HepG2 (cell line): ENCODE results near the gene NAA15. TPM values are rescaled to one million over a fixed set of nuclear protein-coding genes. Genes with fewer than 3 reads are reported as not detected.
"Not testable (repeated sequence)": the region's sequence is repeated elsewhere in the genome, so short reads cannot be mapped to it uniquely, and the experiment has no call there.

Source experiments
- ATAC-seq: fragments of 200-7000 bp; cut with Tn5 transposase; 3 replicates; pipeline ENCODE4 v1.9.1; 2020; ENCODE audit warnings: mild to moderate bottlenecking, moderate library complexity
- BruUV-seq: library from RNA; stranded (reverse); fragments of 400-500 nt; replicated peaks from 2 replicates; lab custom pipeline; 2021; lab: Mats Ljungman, UMichigan
- CTCF ChIA-PET: fragments of 300-600 bp; formaldehyde crosslinking; extraction: SDS; loops from one replicate; lab custom pipeline; 2021; ENCODE audit warnings: low total read pairs, inconsistent platforms, low intra/inter-chr PET ratio; lab: Yijun Ruan, JAX
- POLR2A ChIA-PET: fragments of 350-600 bp; sonication (Branson Sonifier 250); formaldehyde crosslinking; loops from one replicate; lab custom pipeline; 2020; ENCODE audit warnings: antibody characterized with exemption, inconsistent platforms; lab: Yijun Ruan, JAX
- DNase-seq: peaks from one replicate; pipeline ENCODE4 v3.0.0-alpha.2; 2015; ENCODE audit warnings: low spot score
- FAIRE-seq: peaks from 3 replicates; lab custom pipeline; 2011; peaks lifted over from hg19 to GRCh38; lab: Jason Lieb, UNC
- H2AFZ ChIP-seq: one replicate; pipeline ENCODE4 v1.6.1; 2011; ENCODE audit warnings: low read length, inconsistent platforms
- H3K27ac ChIP-seq: fragments of 300-600 bp; 3 replicates; pipeline ENCODE4 v1.8.0; 2011; ENCODE audit warnings: mixed run types, mild to moderate bottlenecking, mixed read lengths, low read length, inconsistent platforms; ENCODE audit not compliant: insufficient read depth; ENCODE audit errors: extremely low read length
- H3K27me3 ChIP-seq, 2 experiments: fragments of 200-600 bp in 1 of 2; 2 replicates in 1 of 2; 3 replicates in 1 of 2; pipeline versions ENCODE4 v1.6.0 to v1.8.0; 2011; ENCODE audit warnings: low read length in 2 of 2, mild to moderate bottlenecking in 2 of 2, moderate library complexity in 2 of 2, inconsistent platforms in 1 of 2; ENCODE audit not compliant: insufficient read depth in 2 of 2, control insufficient read depth in 1 of 2
- H3K36me3 ChIP-seq, 2 experiments: fragments of 200-600 bp in 1 of 2; replicated peaks in 1 of 2; 2 replicates in 1 of 2; 3 replicates in 1 of 2; pipeline versions ENCODE4 v1.5.1 to v1.8.0; 2011; ENCODE audit warnings: low read length in 2 of 2, inconsistent platforms in 1 of 2; ENCODE audit not compliant: insufficient read depth in 2 of 2, control insufficient read depth in 1 of 2
- H3K4me1 ChIP-seq: 2 replicates; pipeline ENCODE4 v1.5.1; 2012; ENCODE audit warnings: low read length, inconsistent platforms; ENCODE audit not compliant: insufficient read depth
- H3K4me2 ChIP-seq: 2 replicates; pipeline ENCODE4 v1.6.0; 2011; ENCODE audit warnings: low read depth, low read length, inconsistent platforms
- H3K4me3 ChIP-seq, 3 experiments: fragments of 200-600 bp in 1 of 3; sonication (generic), shearing (Covaris generic) in 1 of 3; replicated peaks in 1 of 3; 2 replicates each; pipeline ENCODE4 v1.5.1; 2011 to 2016; ENCODE audit warnings: low read length in 3 of 3, inconsistent platforms in 2 of 3, low read depth in 2 of 3, mild to moderate bottlenecking in 2 of 3, control low read depth in 1 of 3, mixed read lengths in 1 of 3; ENCODE audit not compliant: insufficient read depth in 1 of 3
- H3K79me2 ChIP-seq: one replicate; pipeline ENCODE4 v1.6.1; 2011; ENCODE audit warnings: low read length, inconsistent platforms; ENCODE audit not compliant: insufficient read depth
- H3K9ac ChIP-seq: 2 replicates; pipeline ENCODE4 v1.6.0; 2011; ENCODE audit warnings: mild to moderate bottlenecking, low read depth, low read length, inconsistent platforms; ENCODE audit not compliant: insufficient read depth
- H3K9me3 ChIP-seq: 2 replicates; pipeline ENCODE4 v1.5.1; 2012; ENCODE audit warnings: mild to moderate bottlenecking, low read length
- H4K20me1 ChIP-seq: 2 replicates; pipeline ENCODE4 v1.6.0; 2011; ENCODE audit warnings: inconsistent platforms, mild to moderate bottlenecking, low read length, moderate library complexity; ENCODE audit not compliant: insufficient read depth
- JDP2 ChIP-seq: sonication (generic); formaldehyde crosslinking; IDR thresholded peaks from 2 replicates; pipeline ENCODE4 v1.8.1; 2022; ENCODE audit warnings: missing genetic modification reagents, borderline replicate concordance
- NCOA5 ChIP-seq: sonication (generic); formaldehyde crosslinking; IDR thresholded peaks from 2 replicates; pipeline ENCODE4 v1.4.0; 2020; ENCODE audit warnings: missing genetic modification reagents
- SCMH1 ChIP-seq: sonication (generic); formaldehyde crosslinking; IDR thresholded peaks from 2 replicates; pipeline ENCODE4 v1.9.0; 2021; ENCODE audit warnings: missing genetic modification reagents, mild to moderate bottlenecking, borderline replicate concordance
- ZNF75D ChIP-seq: sonication (generic); formaldehyde crosslinking; IDR thresholded peaks from 2 replicates; pipeline ENCODE4 v1.8.1; 2023; ENCODE audit warnings: missing genetic modification reagents, mild to moderate bottlenecking, borderline replicate concordance
- WGBS: methylation state at CpG from one replicate; pipeline ENCODE4 v1.1.6; 2017; ENCODE audit warnings: low lambda C conversion rate; 5-methylcytosine and 5-hydroxymethylcytosine counted together
- in situ Hi-C: cut with HindIII; loops from 2 replicates; pipeline ENCODE4 v1.10.0; 2017; ENCODE audit warnings: low pct_unique_long_range_greater_than_20kb; ENCODE audit not compliant: extremely low pct_ligation_motif_present
- intact Hi-C: fragments of 100-400 bp; cut with micrococcal nuclease; formaldehyde crosslinking; loops from one replicate; pipeline ENCODE4 v1.10.0; 2022; ENCODE audit not compliant: unreplicated experiment
- polyA plus RNA-seq, 8 experiments: library from polyadenylated mRNA; depleted of rRNA in 3 of 8; stranded (reverse) in 7 of 8; unstranded in 1 of 8; fragments of >200 nt; fragmentation: Illumina TruSeq in 4 of 8; extraction: Trizol in 4 of 8; gene quantifications; 2 replicates each; pipeline versions ENCODE4 v1.2.1 to v1.2.3, GENCODE V29; 2011 to 2016; ENCODE audit warnings: low read depth in 4 of 8, missing spikeins in 1 of 8, mixed read lengths in 1 of 8; ENCODE audit not compliant: insufficient read depth in 1 of 8
- total RNA-seq, 5 experiments: library from RNA; depleted of rRNA; stranded (reverse); fragments of >200 nt; fragmentation: Illumina TruSeq; extraction: Trizol; gene quantifications; 2 replicates each; pipeline ENCODE4 v1.2.3, GENCODE V29; 2016; ENCODE audit warnings: low read depth in 1 of 5

Gene NAA15
- total and polyA plus RNA-seq, 2 of the 13 experiments (the other 11 are each of a cell fraction or from before 2014, with no cell fraction given): 6.2 to 50.2 TPM

GRCh38 chr4:139253713-139254112 is 47.6 kb upstream of the NAA15 start:
- no peak for DNase-seq
- ATAC-seq: no peak
- H3K27ac ChIP-seq: no peak overlapping the region
- H3K4me2 ChIP-seq: no peak overlapping the region
- no peak overlapping the region for H3K4me3 ChIP-seq
- TF ChIP-seq JDP2 (no peak), ZNF75D (CRISPR knock-in tag) (no peak), NCOA5 (CRISPR knock-in tag) (no peak), SCMH1 (CRISPR knock-in tag) (no peak)
- in situ Hi-C loops: no loop called here
- CTCF ChIA-PET: no interaction called here
- FAIRE-seq: no peak
- no peaks in the 10 kb centered on the region for H3K27me3 ChIP-seq
- H3K9ac ChIP-seq: no peak overlapping the region
- H3K9me3 ChIP-seq: no peaks in the 10 kb centered on the region
- H4K20me1 ChIP-seq: no peaks in the 10 kb centered on the region
- H3K36me3 ChIP-seq: no peaks in the 10 kb centered on the region
- no TSS peak for BruUV-seq
- 70% methylated on average over 3 of the region's 3 CpGs for WGBS
- peak overlapping the region; percentile 27 for H2AFZ ChIP-seq
- H3K4me1 ChIP-seq: peaks cover 16% of the 10 kb centered on the region; the same call in 1 of the 2 replicates
- intact Hi-C loops: no loop called here
- no peaks in the 10 kb centered on the region for H3K79me2 ChIP-seq
- POLR2A ChIA-PET: interaction anchor here (1.2 to 1.3 kb wide), 2 partner anchors 10 to 13 kb away, joined by 3 read pairs; no protein-coding TSS in a partner anchor

GRCh38 chr4:139255581-139255980 is 45.7 kb upstream of the NAA15 start:
- BruUV-seq, intact Hi-C loops, H3K36me3 ChIP-seq, CTCF ChIA-PET, FAIRE-seq, H4K20me1 ChIP-seq, H2AFZ ChIP-seq, POLR2A ChIA-PET, H3K9ac ChIP-seq, H3K79me2 ChIP-seq, ATAC-seq, H3K27me3 ChIP-seq, DNase-seq, H3K27ac ChIP-seq, H3K4me2 ChIP-seq, in situ Hi-C loops, H3K9me3 ChIP-seq, H3K4me3 ChIP-seq: not testable (repeated sequence)
- peaks cover 16% of the 10 kb centered on the region; the same call in 1 of the 2 replicates for H3K4me1 ChIP-seq
- WGBS: 27% methylated on average over 6 of the region's 6 CpGs
